ENCODE data around the gene RPL31. TPM values are rescaled to one million over a fixed set of nuclear protein-coding genes. Genes with fewer than 3 reads are reported as not detected.

The RPL31 gene
- total RNA-seq, 1 donor from 2014 or later: 1,065 TPM

GRCh38 chr2:100980046-100980445 is 22.0 kb upstream of the RPL31 start:
- no peak overlapping the region for H3K27ac ChIP-seq
- no peaks in the 10 kb centered on the region for H3K9me3 ChIP-seq
- intact Hi-C loops (cut with DNase I): loop anchor here (10.0 kb wide), 1 partner anchor 255 kb away; no protein-coding TSS in a partner anchor
- no peaks in the 10 kb centered on the region for H3K27me3 ChIP-seq (ENCODE audit: low read depth)
- ATAC-seq: no peak
- DNase-seq: no peak
- H3K4me3 ChIP-seq: no peak overlapping the region
- no peaks in the 10 kb centered on the region for H3K4me1 ChIP-seq
- no peak for TF ChIP-seq CTCF (IDR thresholded peaks at IDR 0.05)
- peaks cover 14% of the 10 kb centered on the region for H3K36me3 ChIP-seq

GRCh38 chr2:100981011-100981410 is 21.1 kb upstream of the RPL31 start:
- ATAC-seq: no peak
- no peak overlapping the region for H3K27ac ChIP-seq
- no peak overlapping the region for H3K4me3 ChIP-seq
- TF ChIP-seq CTCF (IDR thresholded peaks at IDR 0.05): no peak
- no peaks in the 10 kb centered on the region for H3K9me3 ChIP-seq
- intact Hi-C loops (cut with DNase I): loop anchor here (10.0 kb wide), 1 partner anchor 256 kb away; no protein-coding TSS in a partner anchor
- H3K36me3 ChIP-seq: peaks cover 7% of the 10 kb centered on the region
- H3K4me1 ChIP-seq: no peaks in the 10 kb centered on the region
- no peaks in the 10 kb centered on the region for H3K27me3 ChIP-seq (ENCODE audit: low read depth)
- DNase-seq: no peak

GRCh38 chr2:100982431-100982861 is 19.6 kb upstream of the RPL31 start:
- Histone ChIP-seq H3K27ac (no peak overlapping the region), H3K36me3 (peaks cover 7% of the 10 kb centered on the region), H3K9me3 (no peaks in the 10 kb centered on the region), H3K4me3 (no peak overlapping the region), H3K27me3 (ENCODE audit: low read depth) (no peaks in the 10 kb centered on the region), H3K4me1 (no peaks in the 10 kb centered on the region)
- intact Hi-C loops (cut with DNase I): loop anchor here (10.0 kb wide), 1 partner anchor 258 kb away; no protein-coding TSS in a partner anchor
- no peak for TF ChIP-seq CTCF (IDR thresholded peaks at IDR 0.05)
- no peak for ATAC-seq
- no peak for DNase-seq

- intact Hi-C loops (cut with DNase I): loop anchor here (10.0 kb wide), 1 partner anchor 258 kb away; no protein-coding TSS in a partner anchor
- ATAC-seq (peak in 1 of 2 donors; percentile 23), DNase-seq (no peak)
- Histone ChIP-seq H3K27ac (no peak overlapping the region), H3K4me1 (no peaks in the 10 kb centered on the region), H3K36me3 (peaks cover 9% of the 10 kb centered on the region), H3K27me3 (ENCODE audit: low read depth) (no peaks in the 10 kb centered on the region), H3K4me3 (no peak overlapping the region), H3K9me3 (no peaks in the 10 kb centered on the region)
- no peak for TF ChIP-seq CTCF (IDR thresholded peaks at IDR 0.05)
These were observed 18.9 kb upstream of the RPL31 start for GRCh38 chr2:100983201-100983600.

GRCh38 chr2:100983684-100984310 is 18.3 kb upstream of the RPL31 start:
- Histone ChIP-seq H3K4me3 (no peak overlapping the region), H3K9me3 (no peaks in the 10 kb centered on the region), H3K27me3 (ENCODE audit: low read depth) (no peaks in the 10 kb centered on the region), H3K4me1 (no peaks in the 10 kb centered on the region), H3K36me3 (peaks cover 9% of the 10 kb centered on the region), H3K27ac (no peak overlapping the region)
- ATAC-seq: no peak
- no peak for TF ChIP-seq CTCF (IDR thresholded peaks at IDR 0.05)
- no peak for DNase-seq
- intact Hi-C loops (cut with DNase I): loop anchor here (10.0 kb wide), 1 partner anchor 259 kb away; no protein-coding TSS in a partner anchor

Data from lower lobe of right lung (tissue), 2 donors.